OCI-LY1 (cell line): ENCODE results near the gene KIF16B.

Source experiments
- CTCF ChIP-seq: fragments of 200-600 bp; sonication (generic), shearing (Covaris generic); IDR thresholded peaks from 2 replicates; pipeline ENCODE4 v1.5.1; 2017; ENCODE audit warnings: mild to moderate bottlenecking, antibody characterized with exemption, low read length, moderate library complexity, mixed read lengths
- EZH2 ChIP-seq: fragments of 200-600 bp; sonication (generic), shearing (Covaris generic); IDR thresholded peaks from 2 replicates; pipeline ENCODE4 v1.8.0; 2017; ENCODE audit warnings: borderline replicate concordance, mixed run types, mild to moderate bottlenecking, antibody characterized with exemption, low read length, moderate library complexity, mixed read lengths

- no peak for TF ChIP-seq CTCF
- no peak for TF ChIP-seq EZH2
These were observed 27.8 kb upstream of the KIF16B start for GRCh38 chr20:16601047-16601446.
